ENCODE data around the gene SSBP3.
A peak's percentile ranks its signal among the peaks of the same experiment; 100 is the strongest.

The SSBP3 gene

GRCh38 chr1:54371038-54371941 lies 34.9 kb downstream of the SSBP3 start:
- DNase-seq, result no peak

- no peak for DNase-seq
Observed at GRCh38 chr1:54370287-54370989, 35.8 kb downstream of the SSBP3 start.

DNA sequence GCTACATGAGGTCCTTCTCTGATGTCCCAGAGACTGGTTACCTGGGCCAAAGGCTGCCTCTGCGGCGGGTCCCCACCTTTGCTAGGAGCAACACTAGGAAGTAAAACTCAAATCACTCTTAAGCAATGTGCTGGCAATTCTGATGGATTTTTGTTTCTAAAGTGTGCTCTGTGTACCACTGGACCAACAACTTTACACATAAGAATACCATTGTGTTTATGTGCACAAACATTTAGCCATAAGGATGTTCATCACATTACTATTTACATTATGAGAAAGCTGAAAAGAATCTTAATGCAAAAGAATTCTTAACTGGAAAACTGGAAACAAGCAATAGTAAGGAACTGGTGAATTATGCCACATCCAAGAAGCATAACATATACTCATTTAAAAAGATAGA lies 38.6 kb downstream of the SSBP3 start:
- no peak for DNase-seq

- no peak for DNase-seq
Observed at GRCh38 chr1:54365847-54366246, 40.3 kb downstream of the SSBP3 start.

DNA sequence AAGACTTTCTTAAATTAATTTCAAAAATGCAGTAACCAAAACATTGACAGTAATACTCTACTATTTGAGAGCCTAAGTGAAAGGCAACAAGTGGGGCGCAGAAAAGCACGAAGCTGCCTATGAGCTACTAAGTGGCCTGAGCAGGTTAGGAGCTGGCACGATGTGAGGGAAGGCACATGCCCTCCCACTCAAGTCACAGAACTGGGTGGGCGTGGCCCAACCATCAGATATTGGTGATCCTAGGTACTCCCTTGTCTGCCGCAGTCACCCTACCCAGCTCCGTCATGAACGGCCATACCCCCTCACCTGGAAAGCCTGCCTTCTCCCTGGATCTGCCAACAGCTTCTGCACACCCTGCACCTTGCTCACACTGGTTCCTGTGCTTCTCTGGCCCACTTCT lies 40.8 kb downstream of the SSBP3 start:
- DNase-seq, result no peak

- no peak for DNase-seq
Observed at GRCh38 chr1:54364995-54365394, 41.2 kb downstream of the SSBP3 start.

GRCh38 chr1:54364582-54364981 lies 41.6 kb downstream of the SSBP3 start:
- DNase-seq, result no peak

DNA sequence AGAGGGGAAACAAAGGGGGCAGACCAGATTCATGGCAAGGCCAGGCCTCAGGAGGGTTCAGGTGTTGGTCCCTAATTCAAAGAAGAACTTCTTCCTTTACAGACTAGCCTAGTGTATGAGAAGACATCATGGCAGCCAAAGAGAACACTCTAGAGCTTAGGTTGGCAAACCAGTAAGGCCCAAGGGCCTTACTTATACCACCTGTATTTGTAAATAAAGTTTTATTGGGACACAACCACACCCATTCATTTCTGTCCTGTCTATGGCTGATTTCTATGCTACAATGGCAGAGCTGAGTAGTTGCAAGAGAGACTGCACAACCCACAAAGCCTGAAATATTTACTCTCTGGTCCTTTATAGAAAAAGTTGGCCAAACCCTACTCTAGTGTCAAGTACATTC lies 42.3 kb downstream of the SSBP3 start:
- DNase-seq, result no peak

DNA sequence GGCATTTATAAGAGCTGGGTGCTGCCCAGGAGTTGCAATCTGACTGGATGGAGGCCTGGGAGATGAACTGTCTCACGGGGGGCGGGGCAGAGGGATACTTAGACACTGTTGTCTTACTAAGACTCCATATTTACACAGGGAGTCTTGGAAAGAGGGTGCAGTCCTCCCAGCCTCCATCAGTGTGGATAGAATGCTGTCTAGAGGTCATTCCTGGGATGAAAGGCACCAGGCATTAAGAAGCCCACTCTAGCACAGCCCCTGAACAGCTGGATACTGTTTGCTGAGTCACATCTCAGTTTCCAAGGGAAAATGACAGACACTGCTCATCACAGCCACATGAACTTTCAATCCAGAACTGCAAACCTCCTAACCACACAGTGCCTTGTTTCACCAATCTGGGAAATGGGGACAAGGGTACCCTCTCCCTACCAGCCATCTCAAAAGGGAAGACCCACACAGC lies 43.3 kb downstream of the SSBP3 start:
- DNase-seq, result no peak

DNA sequence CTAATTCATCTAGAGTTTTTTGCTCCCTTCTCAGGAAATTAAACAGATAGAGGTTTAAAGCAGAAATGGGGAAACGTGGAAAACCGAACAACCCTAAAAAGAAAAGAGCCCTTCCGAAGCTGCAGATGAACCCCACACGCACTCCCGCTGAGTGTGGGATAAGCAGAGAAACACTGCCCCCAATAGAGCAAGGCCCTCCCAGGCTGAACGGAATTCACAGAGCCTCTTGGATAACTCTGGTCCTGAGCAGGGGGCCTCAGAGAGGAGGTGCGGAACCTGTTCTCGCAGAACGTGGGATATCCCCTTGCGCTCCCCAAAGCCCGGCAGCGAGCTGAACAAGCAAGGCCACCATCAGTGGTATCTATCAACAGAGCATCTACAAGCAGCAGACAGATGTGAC lies 44.9 kb downstream of the SSBP3 start:
- no peak for DNase-seq

- peak in 1 of 2 donors; percentile 10 for DNase-seq
Observed at GRCh38 chr1:54360165-54361005, 45.8 kb downstream of the SSBP3 start.

GRCh38 chr1:54359393-54360162 lies 46.6 kb downstream of the SSBP3 start:
- no peak for DNase-seq

GRCh38 chr1:54358503-54359168 lies 47.6 kb downstream of the SSBP3 start:
- DNase-seq, result no peak

DNA sequence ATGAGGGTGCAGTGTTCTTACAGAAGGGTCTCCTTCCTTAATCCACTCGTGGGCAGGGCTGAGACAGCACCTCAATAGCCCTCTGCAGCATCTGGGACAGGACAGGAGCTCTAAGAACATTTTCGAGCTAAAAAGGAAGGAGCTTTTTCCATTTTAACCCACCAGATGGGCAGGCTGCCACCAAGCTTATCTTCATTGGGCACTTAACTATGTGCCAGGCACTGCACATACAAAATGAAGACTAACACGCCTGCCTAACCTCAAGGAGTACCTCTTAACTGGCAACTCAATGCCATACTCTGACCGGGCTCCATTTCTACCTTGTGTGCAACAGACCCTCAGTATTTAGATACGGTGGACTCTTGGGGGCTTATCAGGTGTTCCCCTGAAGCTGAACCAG lies 48.2 kb downstream of the SSBP3 start:
- no peak for DNase-seq

GRCh38 chr1:54356680-54357147 lies 49.5 kb downstream of the SSBP3 start:
- DNase-seq, result peak; percentile 48 to 50

DNA sequence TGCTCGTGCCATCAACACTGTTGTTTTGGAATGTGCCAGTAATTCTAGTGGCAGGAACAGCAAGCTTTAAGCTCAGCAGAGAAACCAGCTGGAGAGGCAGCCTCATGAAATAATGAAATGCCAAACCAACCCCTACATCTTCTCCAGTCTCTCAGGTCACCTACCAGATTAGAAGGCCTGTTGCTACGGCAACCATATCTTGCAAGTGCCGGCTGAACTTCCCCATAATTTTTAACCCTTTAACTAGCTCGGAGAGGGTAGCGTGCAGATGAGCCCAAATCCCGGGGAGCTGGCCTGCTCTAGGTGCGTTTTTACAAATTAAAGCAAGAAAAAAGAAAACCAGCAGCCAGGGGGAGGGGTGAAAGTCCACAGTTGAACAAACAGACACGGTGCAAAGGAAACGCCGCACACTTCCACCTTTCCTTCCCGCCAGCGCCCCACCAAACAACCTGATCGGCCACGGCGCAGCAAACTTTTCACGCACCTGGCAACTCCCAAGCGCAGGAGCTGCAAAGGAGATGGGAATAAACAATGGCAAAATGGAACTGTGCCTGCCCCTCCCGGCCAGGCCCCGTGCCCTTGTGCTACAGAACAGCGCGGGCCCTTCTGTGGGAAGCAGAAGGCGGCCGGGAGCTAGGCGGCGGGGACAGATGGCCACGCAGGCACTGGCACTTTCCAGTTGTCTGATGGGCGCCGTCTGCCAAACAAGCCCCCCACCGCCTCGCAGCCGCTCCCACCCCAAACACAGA lies 50.1 kb downstream of the SSBP3 start:
- DNase-seq, result peak; percentile 16 to 17

DNA sequence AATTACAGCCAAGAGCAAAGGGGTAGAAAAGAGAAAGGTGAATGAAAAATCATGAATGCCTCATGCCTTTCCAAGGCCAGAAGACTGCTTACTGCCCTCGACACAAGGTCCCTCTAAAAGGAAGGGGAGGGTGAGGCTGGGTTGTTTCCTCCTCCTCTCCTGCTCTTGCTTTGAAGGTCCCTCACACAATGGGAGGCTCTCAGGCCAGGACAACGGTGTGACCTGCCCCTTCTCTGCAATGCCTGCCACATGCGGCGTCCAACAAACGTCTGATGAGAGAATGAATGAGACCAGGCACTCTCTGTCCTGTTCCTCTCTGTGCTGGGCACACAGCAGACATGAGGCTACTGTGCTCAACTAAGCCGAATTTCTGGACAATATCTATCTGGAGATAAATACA lies 51.3 kb downstream of the SSBP3 start:
- no peak for DNase-seq

DNA sequence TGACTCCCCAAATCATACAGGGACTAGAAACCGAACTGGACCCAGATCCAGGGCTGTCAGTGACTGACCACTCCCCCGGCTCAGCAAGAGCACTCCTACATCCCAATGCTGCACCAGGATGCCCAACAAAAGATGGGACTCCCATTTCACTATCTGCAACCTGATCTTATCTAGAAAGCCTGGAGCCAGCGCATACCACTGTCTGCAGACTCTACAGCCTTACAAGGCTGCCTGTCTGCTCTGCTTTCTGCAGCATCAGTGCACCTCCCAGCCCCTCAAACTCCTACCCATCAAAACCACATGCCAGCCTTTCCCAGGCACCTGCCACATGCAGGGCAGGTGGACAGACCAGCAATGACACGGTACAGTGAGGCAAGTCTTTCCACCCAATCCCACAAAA lies 52.2 kb downstream of the SSBP3 start:
- DNase-seq, result no peak

DNA sequence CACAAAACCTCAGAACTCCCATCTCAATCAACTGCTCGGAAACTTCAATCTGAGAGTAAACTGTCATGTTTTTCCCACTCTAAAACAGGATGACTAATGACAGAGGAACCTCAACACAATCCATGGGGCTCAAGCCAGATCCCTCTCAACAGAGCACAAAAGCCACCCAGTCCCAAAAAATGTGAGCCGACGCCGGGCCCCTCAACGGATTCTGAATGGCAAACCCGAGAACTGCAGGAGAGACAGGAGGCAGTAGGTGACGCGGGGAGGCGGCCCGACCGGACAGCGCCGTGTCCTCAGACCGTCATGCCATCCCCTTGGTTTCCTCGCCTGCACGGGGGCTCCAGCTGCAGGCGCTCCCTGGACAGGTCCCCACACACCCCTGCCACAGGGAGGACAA lies 53.4 kb downstream of the SSBP3 start:
- DNase-seq, result no peak

GRCh38 chr1:54350360-54350759 lies 55.8 kb downstream of the SSBP3 start:
- no peak for DNase-seq

GRCh38 chr1:54348700-54349021 lies 57.5 kb downstream of the SSBP3 start:
- no peak for DNase-seq
